A673 (cell line): Measurements from ENCODE around the gene DNMBP.

Experiments used
- CTCF ChIP-seq: fragments of 300-800, 200-600 bp; sonication (generic); conservative IDR thresholded peaks from 2 replicates; pipeline ENCODE4 v1.5.1; 2017; ENCODE audit warnings: low read depth, mild to moderate bottlenecking, antibody characterized with exemption, low read length, moderate library complexity, mixed read lengths
- EZH2 ChIP-seq: fragments of 200-600 bp; sonication (generic); IDR thresholded peaks from 2 replicates; pipeline ENCODE4 v1.6.1; 2017; ENCODE audit warnings: borderline replicate concordance, low read depth, mild to moderate bottlenecking, mixed read lengths, antibody characterized with exemption, low read length; ENCODE audit not compliant: poor library complexity, severe bottlenecking

- TF ChIP-seq CTCF, result no peak
- TF ChIP-seq EZH2, result no peak
Observed at GRCh38 chr10:99851825-99852224, 157.9 kb downstream of the DNMBP start.
